Neural crest cell (in vitro differentiated cells): ENCODE results near the gene GATA3. TPM values are rescaled to one million over a fixed set of nuclear protein-coding genes. Genes with fewer than 3 reads are reported as not detected.

Experiments
- DNase-seq: peaks from one replicate; pipeline ENCODE4 v3.0.0; 2021; ENCODE audit warnings: low read depth, mixed read lengths, low spot score
- H3K27ac Mint-ChIP-seq: one replicate; pipeline ENCODE4 v1.8.0; 2021; ENCODE audit warnings: mild to moderate bottlenecking, mixed read lengths; ENCODE audit not compliant: unreplicated experiment
- H3K27me3 Mint-ChIP-seq: 2 replicates; pipeline ENCODE4 v1.8.0; 2021; ENCODE audit warnings: low read depth, mild to moderate bottlenecking, mixed read lengths
- H3K36me3 Mint-ChIP-seq: 2 replicates; pipeline ENCODE4 v1.8.0; 2021; ENCODE audit warnings: low read depth, mild to moderate bottlenecking, mixed read lengths
- H3K4me1 Mint-ChIP-seq: 2 replicates; pipeline ENCODE4 v1.8.0; 2021; ENCODE audit warnings: mixed read lengths
- H3K4me3 Mint-ChIP-seq: one replicate; pipeline ENCODE4 v1.8.0; 2021; ENCODE audit warnings: mild to moderate bottlenecking, mixed read lengths
- H3K9me3 Mint-ChIP-seq: 2 replicates; pipeline ENCODE4 v1.8.0; 2021; ENCODE audit warnings: mixed read lengths
- total RNA-seq: library from RNA; stranded (reverse); gene quantifications from 2 replicates; pipeline ENCODE4 v1.2.1, GENCODE V29; 2021
- TF ChIP-seq, protein P1 (sequence below): fragments of 200-600 bp; sonication (generic); conservative IDR thresholded peaks from 2 replicates; pipeline ENCODE4 v1.5.0; 2021; ENCODE audit warnings: antibody characterized with exemption, mild to moderate bottlenecking

GATA3 gene
- total RNA-seq, 1 donor from 2014 or later, result 0.35 TPM

DNA sequence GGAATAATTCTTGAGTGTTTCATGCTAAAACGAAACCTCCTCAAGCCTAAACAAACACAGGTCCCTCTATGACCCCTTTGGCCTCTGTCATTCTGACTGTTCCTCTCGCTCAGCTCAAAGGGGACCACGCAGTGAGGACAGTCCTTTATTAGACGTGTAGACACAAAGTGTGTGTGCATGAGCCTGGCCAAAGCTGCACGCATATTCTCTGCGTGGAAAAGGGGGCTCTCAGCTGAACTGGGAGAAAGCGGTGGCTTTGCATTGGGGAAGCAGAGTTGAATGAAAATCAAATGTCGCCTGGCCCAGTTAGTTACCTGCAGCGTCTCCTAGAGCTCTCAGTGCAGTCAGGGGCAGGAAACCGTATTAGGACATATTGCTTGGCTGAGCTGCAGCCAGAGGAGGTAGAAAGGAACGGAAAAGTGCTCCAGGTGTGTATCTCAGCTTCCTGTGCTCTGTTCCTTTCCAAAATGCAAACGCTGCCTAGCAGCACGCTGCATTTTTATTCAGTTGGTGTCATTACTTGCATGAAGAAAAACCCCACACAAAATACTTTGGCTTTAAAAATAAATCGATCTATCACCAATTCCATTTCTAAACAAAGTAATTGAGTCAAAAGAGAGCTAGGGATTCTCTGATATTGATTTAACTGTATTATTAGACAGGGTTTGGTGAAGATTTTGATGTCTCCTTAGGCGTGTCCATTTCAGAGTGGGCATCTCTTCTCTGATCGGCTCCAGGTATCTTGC, 4.9 kb downstream of the GATA3 start:
- Mint-ChIP-seq H3K36me3 (no peaks in the 10 kb centered on the region), H3K27me3 (peaks cover 99% of the 10 kb centered on the region), H3K9me3 (no peaks in the 10 kb centered on the region), H3K27ac (no peak overlapping the region), H3K4me3 (peak overlapping the region; percentile 34), H3K4me1 (peaks cover 13% of the 10 kb centered on the region)
- DNase-seq, result no peak
- TF ChIP-seq, protein P1, sequence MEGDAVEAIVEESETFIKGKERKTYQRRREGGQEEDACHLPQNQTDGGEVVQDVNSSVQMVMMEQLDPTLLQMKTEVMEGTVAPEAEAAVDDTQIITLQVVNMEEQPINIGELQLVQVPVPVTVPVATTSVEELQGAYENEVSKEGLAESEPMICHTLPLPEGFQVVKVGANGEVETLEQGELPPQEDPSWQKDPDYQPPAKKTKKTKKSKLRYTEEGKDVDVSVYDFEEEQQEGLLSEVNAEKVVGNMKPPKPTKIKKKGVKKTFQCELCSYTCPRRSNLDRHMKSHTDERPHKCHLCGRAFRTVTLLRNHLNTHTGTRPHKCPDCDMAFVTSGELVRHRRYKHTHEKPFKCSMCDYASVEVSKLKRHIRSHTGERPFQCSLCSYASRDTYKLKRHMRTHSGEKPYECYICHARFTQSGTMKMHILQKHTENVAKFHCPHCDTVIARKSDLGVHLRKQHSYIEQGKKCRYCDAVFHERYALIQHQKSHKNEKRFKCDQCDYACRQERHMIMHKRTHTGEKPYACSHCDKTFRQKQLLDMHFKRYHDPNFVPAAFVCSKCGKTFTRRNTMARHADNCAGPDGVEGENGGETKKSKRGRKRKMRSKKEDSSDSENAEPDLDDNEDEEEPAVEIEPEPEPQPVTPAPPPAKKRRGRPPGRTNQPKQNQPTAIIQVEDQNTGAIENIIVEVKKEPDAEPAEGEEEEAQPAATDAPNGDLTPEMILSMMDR, result no peak

DNA sequence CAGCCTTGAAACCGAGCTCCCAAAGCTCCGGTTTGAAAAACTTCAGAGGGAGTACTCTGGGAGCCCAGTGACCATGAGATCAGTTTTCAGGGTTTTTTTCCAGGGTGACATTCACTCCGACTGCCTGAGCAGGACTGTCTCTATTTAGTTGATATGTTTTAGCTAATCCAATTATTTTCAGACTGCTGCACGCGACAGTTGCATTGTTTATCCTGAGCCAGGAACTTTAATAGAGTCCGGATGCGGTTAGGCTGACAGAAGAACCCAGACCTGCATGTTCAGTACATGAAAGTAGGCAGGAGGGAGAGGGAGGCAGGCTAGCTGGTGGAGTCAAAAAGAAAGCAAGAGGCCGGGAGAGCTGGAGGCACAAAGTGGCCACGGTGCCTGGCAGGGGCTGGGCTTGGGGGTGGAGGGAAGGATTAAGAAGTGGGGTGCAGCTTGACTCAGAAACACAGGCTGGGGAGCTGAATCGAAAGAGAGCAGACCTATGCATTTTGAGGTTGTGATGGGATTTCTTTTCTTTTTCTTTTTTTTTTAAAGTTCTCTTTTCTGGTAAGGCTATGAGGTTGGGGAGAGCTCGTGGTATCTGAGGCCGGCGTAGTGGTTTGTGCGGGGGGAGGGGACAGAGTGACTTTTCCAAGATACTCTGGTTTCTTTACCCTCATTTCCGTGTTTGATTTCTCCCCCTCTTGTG, 5.7 kb downstream of the GATA3 start:
- no peak for DNase-seq
- H3K27ac Mint-ChIP-seq, result no peak overlapping the region
- no peaks in the 10 kb centered on the region for H3K36me3 Mint-ChIP-seq
- H3K9me3 Mint-ChIP-seq, result no peaks in the 10 kb centered on the region
- H3K4me1 Mint-ChIP-seq, result peaks cover 9% of the 10 kb centered on the region
- no peak overlapping the region for H3K4me3 Mint-ChIP-seq
- TF ChIP-seq, protein P1, result no peak
- peaks cover 99% of the 10 kb centered on the region for H3K27me3 Mint-ChIP-seq

DNA sequence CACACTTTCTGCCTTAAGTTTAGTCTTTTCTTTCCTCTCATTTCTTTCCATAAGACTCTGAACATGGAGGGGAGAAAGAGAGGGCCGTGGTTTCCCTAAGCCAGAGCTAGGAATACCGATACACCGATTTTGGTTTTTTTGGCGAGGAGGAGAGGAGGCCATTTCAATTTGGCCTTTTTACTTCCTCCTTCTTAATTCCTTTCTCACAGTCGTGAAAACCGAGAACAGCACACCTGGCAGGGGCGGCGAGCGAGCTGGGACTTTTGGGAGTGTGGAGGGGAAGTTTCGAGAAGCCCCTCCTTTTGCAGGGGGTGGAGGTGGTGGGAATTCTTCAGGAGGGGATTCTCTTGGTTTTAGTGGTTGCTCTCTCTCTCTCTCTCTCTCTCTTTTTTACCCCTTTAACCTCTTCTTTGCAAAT, 6.2 kb downstream of the GATA3 start:
- TF ChIP-seq, protein P1, result no peak
- Mint-ChIP-seq H3K9me3 (no peaks in the 10 kb centered on the region), H3K27me3 (peaks cover 98% of the 10 kb centered on the region), H3K4me3 (no peak overlapping the region), H3K36me3 (no peaks in the 10 kb centered on the region), H3K27ac (no peak overlapping the region), H3K4me1 (peaks cover 9% of the 10 kb centered on the region)
- DNase-seq, result no peak

DNA sequence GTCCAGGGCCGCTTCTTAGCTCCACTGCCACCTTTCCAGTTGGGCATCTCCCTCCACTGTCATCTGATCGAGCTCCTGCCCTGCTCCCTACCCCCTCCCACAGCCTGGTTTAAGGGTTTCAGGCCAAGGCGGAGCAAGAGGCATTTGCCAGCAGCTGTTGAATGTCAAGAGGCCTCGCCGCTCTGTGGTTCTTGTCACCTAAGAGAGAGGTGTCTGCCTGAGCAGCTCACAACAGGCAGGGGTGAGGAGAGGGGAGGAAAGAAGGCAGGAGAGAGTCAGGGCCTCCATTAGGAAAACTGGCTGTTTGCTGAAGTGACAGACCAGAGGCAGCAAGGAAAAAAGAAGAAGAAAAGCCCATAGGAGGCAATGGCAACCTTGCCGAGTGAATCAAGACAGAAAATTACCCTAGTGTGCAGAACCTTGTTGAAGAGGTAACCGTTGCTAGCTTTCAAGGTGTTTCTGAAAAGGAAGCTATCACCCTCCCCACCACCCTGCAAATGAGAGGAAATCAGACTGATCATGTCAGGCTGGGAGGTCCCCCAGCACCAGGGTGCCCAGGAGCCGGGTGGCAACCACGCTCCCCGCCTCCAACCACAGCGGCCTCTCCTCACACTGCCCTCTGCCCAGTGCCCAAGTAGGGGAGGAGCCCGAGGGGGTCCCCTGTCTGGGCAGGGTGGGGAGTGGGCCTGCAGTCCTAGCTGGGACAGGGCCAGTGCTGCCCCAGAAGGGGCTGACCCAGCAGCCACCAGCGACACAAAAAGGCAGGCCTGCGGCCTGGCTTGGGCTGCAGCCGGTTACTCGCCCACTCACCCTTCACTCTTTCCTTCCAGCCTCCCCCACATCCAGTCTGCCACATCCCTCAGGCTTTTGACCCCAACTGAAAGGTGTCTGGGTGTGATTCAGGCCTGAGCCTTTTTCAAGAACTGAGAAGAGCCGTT, 7.1 kb downstream of the GATA3 start:
- DNase-seq, result no peak
- no peaks in the 10 kb centered on the region for H3K36me3 Mint-ChIP-seq
- TF ChIP-seq, protein P1, result no peak
- H3K4me3 Mint-ChIP-seq, result no peak overlapping the region
- H3K27me3 Mint-ChIP-seq, result peaks cover 98% of the 10 kb centered on the region
- no peak overlapping the region for H3K27ac Mint-ChIP-seq
- peaks cover 9% of the 10 kb centered on the region for H3K4me1 Mint-ChIP-seq
- H3K9me3 Mint-ChIP-seq, result no peaks in the 10 kb centered on the region

DNA sequence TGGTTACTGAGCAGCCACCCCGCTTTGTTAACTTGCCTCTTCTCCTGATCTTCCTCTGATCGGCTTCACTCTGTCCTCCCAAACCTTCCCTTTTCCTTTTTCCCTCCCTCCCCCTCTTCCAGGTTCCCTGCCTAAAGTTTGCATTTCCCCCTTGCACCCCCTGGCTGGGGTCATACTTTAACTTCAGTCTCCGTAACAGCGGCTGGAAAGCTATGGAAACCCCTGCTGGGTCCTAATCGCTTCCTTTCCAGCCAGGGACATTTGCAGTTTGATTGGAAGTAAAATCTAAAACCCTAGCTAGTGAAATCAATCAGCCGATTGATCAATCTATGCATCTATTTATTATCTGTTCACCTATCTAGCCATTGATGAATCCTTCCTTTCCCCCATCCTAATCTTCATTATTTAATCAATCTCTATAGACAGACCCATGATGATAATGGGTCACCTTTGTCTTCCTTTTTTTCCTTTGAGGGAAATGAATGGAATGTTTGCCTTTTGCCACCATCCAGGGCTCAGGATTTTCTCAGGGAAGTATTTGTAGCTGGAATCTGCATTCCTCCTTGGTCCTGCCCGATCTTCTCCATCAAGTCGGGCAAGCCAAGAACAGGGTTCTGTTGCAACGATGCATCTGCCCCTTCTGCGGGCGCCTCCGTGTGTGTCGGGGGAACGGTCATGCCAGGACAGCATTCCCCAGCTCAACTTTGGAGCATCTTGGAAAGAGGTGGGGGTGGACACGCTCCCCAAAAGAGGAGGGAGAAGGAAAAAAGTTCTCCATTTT, 8.8 kb downstream of the GATA3 start:
- Mint-ChIP-seq H3K36me3 (no peaks in the 10 kb centered on the region), H3K4me1 (peaks cover 9% of the 10 kb centered on the region), H3K9me3 (no peaks in the 10 kb centered on the region), H3K27ac (no peak overlapping the region), H3K4me3 (no peak overlapping the region), H3K27me3 (peaks cover 94% of the 10 kb centered on the region)
- TF ChIP-seq, protein P1, result no peak
- no peak for DNase-seq
